RWPE1 (cell line): ENCODE results near the gene GRM5.
A peak's percentile ranks its signal among the peaks of the same experiment; 100 is the strongest.

Source experiments
- CTCF ChIA-PET: fragments of 350-600 bp; sonication (Branson Sonifier 250); formaldehyde crosslinking; extraction: SDS; loops from one replicate; lab custom pipeline; 2021; lab: Yijun Ruan, JAX
- POLR2A ChIA-PET: fragments of 400-600 bp; formaldehyde crosslinking; extraction: SDS; loops from one replicate; lab custom pipeline; 2020; ENCODE audit warnings: antibody characterized with exemption; ENCODE audit not compliant: low non-redundant PET; lab: Yijun Ruan, JAX
- DNase-seq: peaks from one replicate; pipeline ENCODE4 v3.0.0; 2012; ENCODE audit warnings: low spot score
- H3K27ac ChIP-seq: fragments of 450-650 bp; 2 replicates; pipeline ENCODE4 v1.5.1; 2017
- CTCF ChIP-seq: fragments of 450-650 bp; conservative IDR thresholded peaks from 2 replicates; pipeline ENCODE4 v1.5.1; 2017; ENCODE audit warnings: low read depth, mild to moderate bottlenecking

Gene GRM5

GRCh38 chr11:88697139-88697538 is 368.6 kb downstream of the GRM5 start:
- no peak for DNase-seq
- CTCF ChIA-PET: no interaction called here
- H3K27ac ChIP-seq: no peak overlapping the region
- POLR2A ChIA-PET: no interaction called here
- no peak for TF ChIP-seq CTCF

- no peak for TF ChIP-seq CTCF
- no peak for DNase-seq
- ChIA-PET CTCF (no interaction called here), POLR2A (no interaction called here)
- H3K27ac ChIP-seq: no peak overlapping the region
Measured at GRCh38 chr11:88695689-88696414, 369.9 kb downstream of the GRM5 start.

- CTCF ChIA-PET: interaction anchor here (0.5 to 0.6 kb wide), 3 partner anchors 17 to 561 kb away, joined by 3 to 6 read pairs (median 3); no protein-coding TSS in a partner anchor
- H3K27ac ChIP-seq: no peak overlapping the region
- POLR2A ChIA-PET: no interaction called here
- no peak for DNase-seq
- TF ChIP-seq CTCF: no peak
Measured at GRCh38 chr11:88692306-88693086, 373.3 kb downstream of the GRM5 start.

- DNase-seq: peak; percentile 2
- no peak for TF ChIP-seq CTCF
- POLR2A ChIA-PET: no interaction called here
- no peak overlapping the region for H3K27ac ChIP-seq
- CTCF ChIA-PET: interaction anchor here (0.7 kb wide), 1 partner anchor 1647 kb away, joined by 4 read pairs; no protein-coding TSS in a partner anchor
Measured at GRCh38 chr11:88689548-88690240, 376.1 kb downstream of the GRM5 start.

GRCh38 chr11:88683024-88683423 is 382.8 kb downstream of the GRM5 start:
- no peak overlapping the region for H3K27ac ChIP-seq
- POLR2A ChIA-PET: no interaction called here
- no peak for TF ChIP-seq CTCF
- CTCF ChIA-PET: interaction anchor here (0.6 kb wide), 1 partner anchor 26 kb away, joined by 5 read pairs; no protein-coding TSS in a partner anchor
- no peak for DNase-seq

GRCh38 chr11:88680806-88681205 is 385.0 kb downstream of the GRM5 start:
- ChIA-PET POLR2A (no interaction called here), CTCF (no interaction called here)
- no peak overlapping the region for H3K27ac ChIP-seq
- peak; percentile 51 for DNase-seq
- TF ChIP-seq CTCF: no peak
